SK-N-SH treated with all-trans-retinoic acid at 6 μM for 48 hours (cell line): ENCODE results near the gene KRTAP10-7.

Experiments
- ARNTL ChIP-seq: fragments of 450-650 bp; formaldehyde crosslinking; IDR thresholded peaks from 2 replicates; pipeline ENCODE4 v1.5.0; 2020; ENCODE audit warnings: low read depth, mild to moderate bottlenecking, moderate library complexity, borderline replicate concordance
- BACH2 ChIP-seq: fragments of 250-450 bp; sonication (Bioruptor Pico); IDR thresholded peaks from 2 replicates; pipeline ENCODE4 v1.9.0; 2021; ENCODE audit warnings: mild to moderate bottlenecking, borderline replicate concordance
- CREB5 ChIP-seq: fragments of 250-450 bp; sonication (Bioruptor Pico); IDR thresholded peaks from 2 replicates; pipeline ENCODE4 v1.5.1; 2020; ENCODE audit warnings: low read depth, mild to moderate bottlenecking, moderate library complexity
- CSDC2 ChIP-seq: fragments of 250-450 bp; sonication (Bioruptor Pico); IDR thresholded peaks from 2 replicates; pipeline ENCODE4 v1.5.0; 2020; ENCODE audit warnings: mild to moderate bottlenecking, moderate library complexity
- CSRNP3 ChIP-seq: fragments of 250-450 bp; sonication (Bioruptor Pico); IDR thresholded peaks from 2 replicates; pipeline ENCODE4 v1.5.1; 2021; ENCODE audit warnings: mild to moderate bottlenecking, moderate library complexity
- GLIS3 ChIP-seq: fragments of 250-450 bp; sonication (Bioruptor Pico); IDR thresholded peaks from 2 replicates; pipeline ENCODE4 v1.5.0; 2020; ENCODE audit warnings: mild to moderate bottlenecking, moderate library complexity
- ISL1 ChIP-seq: fragments of 250-450 bp; sonication (Bioruptor Pico); IDR thresholded peaks from 2 replicates; pipeline ENCODE4 v2.1.2; 2022; ENCODE audit warnings: mild to moderate bottlenecking, moderate library complexity
- PATZ1 ChIP-seq: fragments of 250-450 bp; sonication (Bioruptor Pico); IDR thresholded peaks from 2 replicates; pipeline ENCODE4 v1.8.0; 2020; ENCODE audit warnings: mild to moderate bottlenecking, moderate library complexity, borderline replicate concordance
- PPARA ChIP-seq: fragments of 250-450 bp; sonication (Bioruptor Pico); IDR thresholded peaks from 2 replicates; pipeline ENCODE4 v1.5.0; 2020; ENCODE audit warnings: mild to moderate bottlenecking, borderline replicate concordance
- RARB ChIP-seq: fragments of 250-450 bp; sonication (Bioruptor Pico); IDR thresholded peaks from 2 replicates; pipeline ENCODE4 v1.8.0; 2021; ENCODE audit warnings: mild to moderate bottlenecking, moderate library complexity
- SNAI2 ChIP-seq: fragments of 250-450 bp; sonication (Bioruptor Pico); IDR thresholded peaks from 2 replicates; pipeline ENCODE4 v1.5.0; 2020; ENCODE audit warnings: mild to moderate bottlenecking, moderate library complexity
- ZFP3 ChIP-seq: fragments of 250-450 bp; sonication (Bioruptor Pico); IDR thresholded peaks from 2 replicates; pipeline ENCODE4 v1.5.0; 2020; ENCODE audit warnings: mild to moderate bottlenecking, moderate library complexity
- ZFP30 ChIP-seq: fragments of 450-650 bp; formaldehyde crosslinking; IDR thresholded peaks from 2 replicates; pipeline ENCODE4 v1.5.0; 2022; ENCODE audit warnings: mild to moderate bottlenecking, moderate library complexity

GRCh38 chr21:44639331-44639655 is 38.9 kb downstream of the KRTAP10-7 start:
- no peak for TF ChIP-seq ARNTL (CRISPR knock-in tag)
- no peak for TF ChIP-seq RARB
- no peak for TF ChIP-seq SNAI2 (CRISPR knock-in tag)
- no peak for TF ChIP-seq CREB5 (CRISPR knock-in tag)
- TF ChIP-seq PATZ1: no peak
- no peak for TF ChIP-seq ZFP30
- TF ChIP-seq ZFP3 (CRISPR knock-in tag): no peak
- no peak for TF ChIP-seq BACH2 (CRISPR knock-in tag)
- TF ChIP-seq GLIS3: no peak
- no peak for TF ChIP-seq CSRNP3 (CRISPR knock-in tag)
- TF ChIP-seq ISL1: no peak
- no peak for TF ChIP-seq CSDC2 (CRISPR knock-in tag)
- TF ChIP-seq PPARA (CRISPR knock-in tag): no peak
